Measurements from ENCODE around the gene LGR6. TPM values are rescaled to one million over a fixed set of nuclear protein-coding genes. Genes with fewer than 3 reads are reported as not detected.

Gene LGR6
- total and polyA plus RNA-seq, 10 of the 15 experiments (the other 5 are each of a cell fraction or from before 2014, with no cell fraction given) = not detected

GRCh38 chr1:202276081-202276715 is 82.6 kb downstream of the LGR6 start:
- SMC1A ChIA-PET (ENCODE audit: uncharacterized antibody, unreplicated experiment) = interaction anchor here (0.7 to 2.6 kb wide), 3 partner anchors 8 to 83 kb away, joined by 3 to 6 read pairs (median 3); partner anchors contain the start of gene LGR6
- FAIRE-seq = no peak
- Histone ChIP-seq H3K79me2 (ENCODE audit: control insufficient read depth, insufficient read depth, low read length) (no peaks in the 10 kb centered on the region), H3K9me3 (replicated peaks; ENCODE audit: control insufficient read depth, insufficient read depth, low read length) (no peaks in the 10 kb centered on the region), H3K9ac (ENCODE audit: control insufficient read depth, insufficient read depth, low read length) (no peak overlapping the region), H3K36me3 (ENCODE audit: control insufficient read depth in 2 of 2, insufficient read depth in 2 of 2, low read length in 1 of 2) (no peaks in the 10 kb centered on the region), H3K27me3 (replicated peaks in 1 of 2; ENCODE audit: control insufficient read depth in 2 of 2, insufficient read depth in 2 of 2, low read length in 1 of 2) (peaks cover 2 to 3% of the 10 kb centered on the region in 2 experiments; a peak in 2 of 4 replicates), H3K4me3 (no peak overlapping the region), H3K4me1 (ENCODE audit: control insufficient read depth, insufficient read depth, low read length) (no peaks in the 10 kb centered on the region), H2AFZ (ENCODE audit: control insufficient read depth, low read depth, low read length) (no peak overlapping the region), H3K27ac (ENCODE audit: control insufficient read depth, insufficient read depth) (no peak overlapping the region), H4K20me1 (ENCODE audit: control insufficient read depth, insufficient read depth) (no peaks in the 10 kb centered on the region), H3K4me2 (ENCODE audit: control insufficient read depth, insufficient read depth) (no peak overlapping the region)
- POLR2A ChIA-PET = no interaction called here
- intact Hi-C loops (cut with micrococcal nuclease; ENCODE audit: unreplicated experiment) (loop anchor here (10.0 kb wide), 1 partner anchor 81 kb away; the partner anchor contains the start of gene LGR6), in situ Hi-C loops (cut with MboI) (no loop called here)
- CTCF ChIA-PET = interaction anchor here (1.1 kb wide), 1 partner anchor 39 kb away, joined by 3 read pairs; no protein-coding TSS in a partner anchor
- RAD21 ChIA-PET (ENCODE audit: unreplicated experiment) = no interaction called here
- TF ChIP-seq EZH2 (IDR thresholded peaks at IDR 0.05; ENCODE audit: borderline replicate concordance, control insufficient read depth, low read depth, low read length) (no peak), STAT3 (IDR thresholded peaks at IDR 0.05; ENCODE audit: low read depth, low read length) (no peak), CTCF (IDR thresholded peaks at IDR 0.05 in 2 of 3, conservative IDR thresholded peaks at IDR 0.05 in 1 of 3; ENCODE audit: control insufficient read depth in 2 of 3, extremely low read depth in 1 of 3, insufficient read depth in 1 of 3, low read depth in 3 of 3, low read length in 3 of 3) (no peak), ZBTB11 (CRISPR knock-in tag; IDR thresholded peaks at IDR 0.05) (no peak), MEF2A (IDR thresholded peaks at IDR 0.05; ENCODE audit: insufficient read depth, low read depth, low read length) (no peak), E2F4 (IDR thresholded peaks at IDR 0.05; ENCODE audit: low read depth, low read length) (no peak), PAX5 (IDR thresholded peaks at IDR 0.05; ENCODE audit: borderline replicate concordance, low read depth, low read length) (no peak), KLF5 (IDR thresholded peaks at IDR 0.05; ENCODE audit: partially characterized antibody) (no peak), TBL1XR1 (IDR thresholded peaks at IDR 0.05; ENCODE audit: low read depth, low read length) (no peak), SIN3A (IDR thresholded peaks at IDR 0.05; ENCODE audit: low read depth, low read length) (no peak), HDGF (IDR thresholded peaks at IDR 0.05) (no peak)
- no peak for ATAC-seq
- no peak for DNase-seq (ENCODE audit: low read depth, low spot score)
- BruUV-seq (replicated peaks) = no TSS peak
- WGBS (ENCODE audit: insufficient coverage, insufficient replicate concordance, low lambda C conversion rate, missing lambda C conversion rate) = 39% methylated on average over 11 of the region's 11 CpGs
